GM10847 (cell line): ENCODE results near the gene PMEPA1.

Experiments used
- POLR2A ChIP-seq: IDR thresholded peaks from 2 replicates; pipeline ENCODE4 v1.6.1; 2011; ENCODE audit not compliant: insufficient read length; ENCODE audit errors: extremely low read depth

Gene PMEPA1

GRCh38 chr20:57628047-57628961 lies 81.5 kb downstream of the PMEPA1 start:
- TF ChIP-seq POLR2A, result no peak

- TF ChIP-seq POLR2A, result no peak
Observed at GRCh38 chr20:57627339-57627738, 82.5 kb downstream of the PMEPA1 start.

- TF ChIP-seq POLR2A, result no peak
Observed at GRCh38 chr20:57625978-57626377, 83.8 kb downstream of the PMEPA1 start.

GRCh38 chr20:57625181-57625958 lies 84.4 kb downstream of the PMEPA1 start:
- TF ChIP-seq POLR2A, result no peak

- TF ChIP-seq POLR2A, result no peak
Observed at GRCh38 chr20:57624124-57624523, 85.7 kb downstream of the PMEPA1 start.

GRCh38 chr20:57622579-57623381 lies 87.0 kb downstream of the PMEPA1 start:
- no peak for TF ChIP-seq POLR2A

GRCh38 chr20:57622201-57622570 lies 87.6 kb downstream of the PMEPA1 start:
- TF ChIP-seq POLR2A, result no peak

- no peak for TF ChIP-seq POLR2A
Observed at GRCh38 chr20:57621421-57622200, 88.2 kb downstream of the PMEPA1 start.

GRCh38 chr20:57620999-57621398 lies 88.8 kb downstream of the PMEPA1 start:
- TF ChIP-seq POLR2A, result no peak

GRCh38 chr20:57620274-57620990 lies 89.4 kb downstream of the PMEPA1 start, which contains the start of gene ZBP1:
TSS of gene ZBP1 (minus strand) at chr20:57620426. CDS start at chr20:57620295, 131 bp downstream.
- TF ChIP-seq POLR2A, result no peak

GRCh38 chr20:57619051-57619831 lies 90.6 kb downstream of the PMEPA1 start:
- no peak for TF ChIP-seq POLR2A

GRCh38 chr20:57618764-57619050 lies 91.1 kb downstream of the PMEPA1 start:
- no peak for TF ChIP-seq POLR2A

GRCh38 chr20:57618091-57618763 lies 91.6 kb downstream of the PMEPA1 start:
- TF ChIP-seq POLR2A, result no peak
